WTC11 (cell line): ENCODE measurements around the gene ANKRD30B. TPM values are rescaled to one million over a fixed set of nuclear protein-coding genes. Genes with fewer than 3 reads are reported as not detected.

Source experiments
- ATAC-seq: fragments of 200-7000 bp; cut with Tn5 transposase; 2 replicates; pipeline ENCODE4 v1.10.0; 2021; ENCODE audit warnings: mild to moderate bottlenecking, moderate library complexity
- CTCF ChIA-PET: fragments of 300-600 bp; sonication (Branson Sonifier 250); formaldehyde crosslinking; loops from one replicate; lab custom pipeline; 2021; ENCODE audit warnings: antibody characterized with exemption; lab: Charles Lee
- POLR2A ChIA-PET: fragments of 350-600 bp; sonication (Branson Sonifier 250); formaldehyde crosslinking; loops from one replicate; lab custom pipeline; 2021; ENCODE audit warnings: antibody characterized with exemption; lab: Charles Lee
- DNase-seq: peaks from one replicate; pipeline ENCODE4 v3.0.0; 2021; ENCODE audit warnings: low spot score
- H3K27ac Mint-ChIP-seq: 2 replicates; pipeline ENCODE4 v1.8.0; 2021; ENCODE audit warnings: mixed read lengths
- H3K27me3 Mint-ChIP-seq: 2 replicates; pipeline ENCODE4 v1.8.0; 2021; ENCODE audit warnings: low read depth, mild to moderate bottlenecking, moderate library complexity, mixed read lengths
- H3K36me3 Mint-ChIP-seq: 2 replicates; pipeline ENCODE4 v1.8.0; 2021; ENCODE audit warnings: mixed read lengths
- H3K4me1 Mint-ChIP-seq: 2 replicates; pipeline ENCODE4 v1.8.0; 2022; ENCODE audit warnings: mixed read lengths
- H3K4me3 Mint-ChIP-seq: 2 replicates; pipeline ENCODE4 v1.8.0; 2021; ENCODE audit warnings: mild to moderate bottlenecking, moderate library complexity, mixed read lengths
- H3K9me3 Mint-ChIP-seq: 2 replicates; pipeline ENCODE4 v1.8.0; 2021; ENCODE audit warnings: mixed read lengths
- ARID4B ChIP-seq: sonication (generic); formaldehyde crosslinking; IDR thresholded peaks from 2 replicates; pipeline ENCODE4 v1.8.0; 2023; ENCODE audit warnings: missing genetic modification reagents, mild to moderate bottlenecking, borderline replicate concordance
- ATF1 ChIP-seq: sonication (generic); formaldehyde crosslinking; IDR thresholded peaks from 2 replicates; pipeline ENCODE4 v1.8.1; 2023; ENCODE audit warnings: mild to moderate bottlenecking, moderate library complexity, missing genetic modification reagents
- E2F1 ChIP-seq: sonication (generic); formaldehyde crosslinking; IDR thresholded peaks from 2 replicates; pipeline ENCODE4 v1.8.0; 2022; ENCODE audit warnings: mild to moderate bottlenecking, missing genetic modification reagents
- ERG ChIP-seq: fragments of 250-450 bp; sonication (Bioruptor Pico); IDR thresholded peaks from 2 replicates; pipeline ENCODE4 v1.8.0; 2021; ENCODE audit warnings: mild to moderate bottlenecking
- FOXP1 ChIP-seq: sonication (generic); formaldehyde crosslinking; IDR thresholded peaks from 2 replicates; pipeline ENCODE4 v1.8.0; 2022; ENCODE audit warnings: missing genetic modification reagents, mild to moderate bottlenecking, moderate library complexity, borderline replicate concordance
- GABPB1 ChIP-seq: sonication (generic); formaldehyde crosslinking; IDR thresholded peaks from 2 replicates; pipeline ENCODE4 v1.8.1; 2023; ENCODE audit warnings: mild to moderate bottlenecking, missing genetic modification reagents
- IRF2 ChIP-seq: sonication (generic); formaldehyde crosslinking; IDR thresholded peaks from 2 replicates; pipeline ENCODE4 v1.8.0; 2022; ENCODE audit warnings: low read depth, missing genetic modification reagents, borderline replicate concordance
- NFE2L1 ChIP-seq: sonication (generic); formaldehyde crosslinking; IDR thresholded peaks from 2 replicates; pipeline ENCODE4 v1.8.1; 2023; ENCODE audit warnings: missing genetic modification reagents
- NR1H2 ChIP-seq: sonication (generic); formaldehyde crosslinking; IDR thresholded peaks from 2 replicates; pipeline ENCODE4 v1.9.0; 2021; ENCODE audit warnings: mild to moderate bottlenecking, moderate library complexity, missing genetic modification reagents
- PREB ChIP-seq: sonication (generic); formaldehyde crosslinking; IDR thresholded peaks from 2 replicates; pipeline ENCODE4 v1.8.1; 2022; ENCODE audit warnings: mild to moderate bottlenecking, missing genetic modification reagents, moderate library complexity, borderline replicate concordance
- TEAD4 ChIP-seq: sonication (generic); formaldehyde crosslinking; IDR thresholded peaks from 2 replicates; pipeline ENCODE4 v1.8.0; 2022; ENCODE audit warnings: mild to moderate bottlenecking, missing genetic modification reagents
- USF1 ChIP-seq: sonication (generic); formaldehyde crosslinking; IDR thresholded peaks from 2 replicates; pipeline ENCODE4 v1.8.0; 2022; ENCODE audit warnings: mild to moderate bottlenecking, missing genetic modification reagents
- ZNF317 ChIP-seq: sonication (generic); formaldehyde crosslinking; IDR thresholded peaks from 2 replicates; pipeline ENCODE4 v1.8.1; 2023; ENCODE audit warnings: low read depth, mild to moderate bottlenecking, moderate library complexity, missing genetic modification reagents, borderline replicate concordance
- total RNA-seq: library from RNA; stranded (reverse); gene quantifications from 3 replicates; pipeline ENCODE4 v1.2.3, GENCODE V29; 2021
- TF ChIP-seq, protein P1 (sequence below): sonication (generic); formaldehyde crosslinking; IDR thresholded peaks from 2 replicates; pipeline ENCODE4 v1.8.0; 2023; ENCODE audit warnings: missing genetic modification reagents
- TF ChIP-seq, protein P2 (sequence below): fragments of 250-450 bp; sonication (Bioruptor Pico); IDR thresholded peaks from 2 replicates; pipeline ENCODE4 v2.1.2; 2022; ENCODE audit warnings: mild to moderate bottlenecking, moderate library complexity

ANKRD30B gene
- total RNA-seq, 1 experiment from 2014 or later = not detected

GRCh38 chr18:14767474-14767873 is 19.5 kb downstream of the ANKRD30B start:
- Mint-ChIP-seq H3K27me3 (peaks cover 8% of the 10 kb centered on the region), H3K27ac (no peak overlapping the region), H3K36me3 (peaks cover 63% of the 10 kb centered on the region), H3K4me1 (no peaks in the 10 kb centered on the region), H3K4me3 (no peak overlapping the region), H3K9me3 (peaks cover 76% of the 10 kb centered on the region)
- ChIA-PET POLR2A (no interaction called here), CTCF (no interaction called here)
- TF ChIP-seq USF1 (CRISPR knock-in tag) (no peak), GABPB1 (CRISPR knock-in tag) (no peak), TEAD4 (CRISPR knock-in tag) (no peak), ZNF317 (CRISPR knock-in tag) (no peak), ATF1 (CRISPR knock-in tag) (no peak), FOXP1 (CRISPR knock-in tag) (no peak), ERG (CRISPR knock-in tag) (no peak), IRF2 (no peak), E2F1 (CRISPR knock-in tag) (no peak), PREB (CRISPR knock-in tag) (no peak), NR1H2 (CRISPR knock-in tag) (no peak), NFE2L1 (no peak), ARID4B (CRISPR knock-in tag) (no peak)
- TF ChIP-seq, protein P1, sequence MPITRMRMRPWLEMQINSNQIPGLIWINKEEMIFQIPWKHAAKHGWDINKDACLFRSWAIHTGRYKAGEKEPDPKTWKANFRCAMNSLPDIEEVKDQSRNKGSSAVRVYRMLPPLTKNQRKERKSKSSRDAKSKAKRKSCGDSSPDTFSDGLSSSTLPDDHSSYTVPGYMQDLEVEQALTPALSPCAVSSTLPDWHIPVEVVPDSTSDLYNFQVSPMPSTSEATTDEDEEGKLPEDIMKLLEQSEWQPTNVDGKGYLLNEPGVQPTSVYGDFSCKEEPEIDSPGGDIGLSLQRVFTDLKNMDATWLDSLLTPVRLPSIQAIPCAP (CRISPR knock-in tag) = no peak
- TF ChIP-seq, protein P2, sequence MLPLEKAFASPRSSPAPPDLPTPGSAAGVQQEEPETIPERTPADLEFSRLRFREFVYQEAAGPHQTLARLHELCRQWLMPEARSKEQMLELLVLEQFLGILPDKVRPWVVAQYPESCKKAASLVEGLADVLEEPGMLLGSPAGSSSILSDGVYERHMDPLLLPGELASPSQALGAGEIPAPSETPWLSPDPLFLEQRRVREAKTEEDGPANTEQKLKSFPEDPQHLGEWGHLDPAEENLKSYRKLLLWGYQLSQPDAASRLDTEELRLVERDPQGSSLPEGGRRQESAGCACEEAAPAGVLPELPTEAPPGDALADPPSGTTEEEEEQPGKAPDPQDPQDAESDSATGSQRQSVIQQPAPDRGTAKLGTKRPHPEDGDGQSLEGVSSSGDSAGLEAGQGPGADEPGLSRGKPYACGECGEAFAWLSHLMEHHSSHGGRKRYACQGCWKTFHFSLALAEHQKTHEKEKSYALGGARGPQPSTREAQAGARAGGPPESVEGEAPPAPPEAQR (CRISPR knock-in tag) = no peak
- no peak for DNase-seq
- no peak for ATAC-seq
